C4-2B (cell line): ENCODE measurements around the gene ABCD4.
A peak's percentile ranks its signal among the peaks of the same experiment; 100 is the strongest.

Experiments used
- H3K27ac ChIP-seq: fragments of 450-650 bp; 2 replicates; pipeline ENCODE4 v1.5.1; 2017
- CTCF ChIP-seq: fragments of 450-650 bp; conservative IDR thresholded peaks from 2 replicates; pipeline ENCODE4 v1.5.1; 2017; ENCODE audit warnings: mild to moderate bottlenecking
- ZFX ChIP-seq: fragments of 450-650 bp; IDR thresholded peaks from 2 replicates; pipeline ENCODE4 v1.6.1; 2017

ABCD4 gene

DNA sequence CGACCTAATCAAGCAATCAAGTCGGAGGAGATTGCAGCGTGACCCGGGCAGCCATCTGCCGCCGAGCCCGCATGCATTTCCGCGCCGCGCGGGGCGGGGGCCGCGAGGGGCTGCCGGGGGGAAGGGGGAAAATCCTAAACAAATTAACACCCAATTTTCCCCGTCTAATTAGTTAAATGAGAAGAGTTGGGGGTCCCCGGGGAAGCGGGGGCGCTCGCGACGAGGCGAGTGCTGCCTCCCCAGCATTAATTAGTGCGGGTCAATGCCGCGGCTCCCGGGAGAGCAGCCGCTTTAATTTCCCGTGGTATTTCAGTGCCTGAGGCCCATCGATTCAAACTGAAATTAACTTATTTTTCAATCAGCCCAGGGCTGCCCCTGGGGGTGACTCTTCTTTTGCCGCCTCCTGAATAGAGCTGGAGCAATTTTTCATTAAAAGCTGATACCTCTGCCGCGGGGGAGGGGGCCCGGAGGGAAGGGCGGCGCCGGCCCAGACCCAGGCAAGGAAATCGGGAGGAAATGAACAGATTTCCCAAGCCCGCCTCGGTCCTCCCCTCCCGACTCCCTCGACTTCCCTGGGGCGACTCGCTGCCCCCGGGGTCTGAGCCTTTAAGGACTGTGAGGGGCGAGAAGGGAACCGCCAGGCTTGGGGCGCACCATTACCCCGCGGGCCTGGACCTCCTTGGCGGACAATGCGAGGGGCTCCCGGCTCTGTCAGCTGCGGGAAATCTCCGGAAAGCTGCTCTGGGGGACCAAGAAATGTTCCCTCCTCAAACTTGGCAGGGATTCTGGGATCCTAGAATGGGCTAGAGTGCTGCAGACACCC is 44.6 kb downstream of the ABCD4 start:
- TF ChIP-seq ZFX: no peak
- 0 out of 2 replicates have a peak, but pooled peaks have one; percentile 31 for TF ChIP-seq CTCF
- H3K27ac ChIP-seq: no peak overlapping the region

- TF ChIP-seq CTCF (peak; percentile 99), ZFX (no peak)
- H3K27ac ChIP-seq: no peak overlapping the region
Observed at GRCh38 chr14:74257078-74257940, 45.4 kb downstream of the ABCD4 start.

- TF ChIP-seq ZFX: no peak
- no peak for TF ChIP-seq CTCF
- no peak overlapping the region for H3K27ac ChIP-seq
Observed at GRCh38 chr14:74255281-74255680, 47.5 kb downstream of the ABCD4 start.

DNA sequence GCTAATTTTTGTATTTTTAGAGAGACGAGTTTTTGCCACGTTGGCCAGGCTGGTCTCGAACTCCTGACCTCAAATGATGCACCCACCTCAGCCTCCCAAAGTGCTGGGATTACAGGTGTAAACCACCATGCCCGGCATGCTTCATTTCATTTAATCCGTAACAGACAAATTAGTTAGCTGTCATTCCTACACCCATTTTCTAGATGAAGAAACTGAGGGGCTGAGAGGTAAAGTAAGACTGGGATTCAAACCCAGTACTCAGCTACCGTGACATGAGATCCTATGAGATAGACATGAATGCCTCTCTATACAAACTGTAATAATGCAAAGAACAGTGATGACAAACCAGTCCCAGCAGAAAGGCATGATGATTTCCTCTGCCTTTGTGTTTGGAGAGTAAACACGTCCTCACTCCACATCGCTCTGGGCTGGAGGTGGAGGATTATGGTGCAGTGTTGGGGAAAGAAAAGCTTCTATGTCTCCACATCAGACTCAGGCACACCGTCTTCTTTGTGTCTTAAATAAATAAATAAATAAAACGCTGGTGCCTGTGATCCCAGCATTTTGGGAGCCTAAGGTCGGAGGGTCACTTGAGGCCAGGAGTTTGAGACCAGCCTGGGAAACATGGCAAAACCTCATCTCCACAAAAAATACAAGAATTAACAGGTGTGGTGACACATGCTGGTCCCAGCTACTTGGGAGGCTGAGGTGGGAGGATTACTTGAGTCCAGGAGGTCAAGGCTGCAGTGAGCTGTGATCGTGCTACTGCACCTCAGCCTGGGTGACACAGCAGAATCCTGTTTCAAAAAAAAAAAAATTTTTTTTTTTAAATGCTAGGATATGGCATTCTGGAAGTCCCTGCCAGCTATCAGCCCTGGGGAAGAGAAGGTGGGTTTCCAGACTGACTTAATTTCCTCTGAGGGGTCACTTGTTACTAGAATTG is 53.0 kb downstream of the ABCD4 start:
- no peak overlapping the region for H3K27ac ChIP-seq
- TF ChIP-seq CTCF: no peak
- no peak for TF ChIP-seq ZFX

GRCh38 chr14:74248017-74248416 is 54.7 kb downstream of the ABCD4 start:
- H3K27ac ChIP-seq: no peak overlapping the region
- TF ChIP-seq ZFX: no peak
- TF ChIP-seq CTCF: no peak

- TF ChIP-seq ZFX (no peak), CTCF (no peak)
Observed at GRCh38 chr14:74246542-74246941, 56.2 kb downstream of the ABCD4 start.

More at GRCh38 chr14:74246542-74246941, 56.2 kb downstream of the ABCD4 start:
- H3K27ac ChIP-seq: no peak overlapping the region
